Activated CD4-positive, alpha-beta T cell treated with anti-CD3 and anti-CD28 coated beads for 24 hours (primary cell): ENCODE measurements around the gene IL20.

Source experiments
- DNase-seq, 2 donors: peaks; one replicate each; pipeline ENCODE4 v3.0.0-alpha.2; 2020; ENCODE audit warnings: low read depth in 2 of 2

The IL20 gene

DNA sequence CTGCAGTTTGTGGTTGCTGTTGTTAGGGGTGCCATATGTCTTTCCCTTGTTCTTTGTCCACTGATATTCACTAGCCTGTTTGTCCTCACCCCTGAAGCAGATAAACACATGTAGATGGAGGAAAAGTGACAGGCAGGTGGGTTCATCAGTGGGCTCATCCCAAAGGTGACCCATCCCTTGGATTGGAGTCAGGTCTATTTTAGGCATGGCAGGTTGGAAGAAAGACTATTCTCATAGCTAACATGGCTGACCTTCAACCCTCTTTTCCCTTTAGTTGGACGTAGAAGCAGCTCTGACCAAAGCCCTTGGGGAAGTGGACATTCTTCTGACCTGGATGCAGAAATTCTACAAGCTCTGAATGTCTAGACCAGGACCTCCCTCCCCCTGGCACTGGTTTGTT is 37.3 kb downstream of the IL20 start:
- no peak for DNase-seq

DNA sequence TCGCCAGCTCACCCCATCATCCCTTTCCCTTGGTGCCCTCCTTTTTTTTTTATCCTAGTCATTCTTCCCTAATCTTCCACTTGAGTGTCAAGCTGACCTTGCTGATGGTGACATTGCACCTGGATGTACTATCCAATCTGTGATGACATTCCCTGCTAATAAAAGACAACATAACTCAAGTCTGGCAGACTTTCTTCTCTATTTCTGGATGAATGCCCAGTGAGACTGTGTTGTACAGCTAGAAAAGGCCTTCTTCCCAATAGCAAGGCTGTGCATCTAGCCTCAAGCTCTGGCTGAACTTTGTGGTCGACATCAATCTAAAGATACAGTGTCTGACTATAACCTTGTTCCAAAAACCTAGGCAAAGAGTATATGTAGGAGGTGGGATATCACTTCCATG is 38.3 kb downstream of the IL20 start:
- no peak for DNase-seq

DNA sequence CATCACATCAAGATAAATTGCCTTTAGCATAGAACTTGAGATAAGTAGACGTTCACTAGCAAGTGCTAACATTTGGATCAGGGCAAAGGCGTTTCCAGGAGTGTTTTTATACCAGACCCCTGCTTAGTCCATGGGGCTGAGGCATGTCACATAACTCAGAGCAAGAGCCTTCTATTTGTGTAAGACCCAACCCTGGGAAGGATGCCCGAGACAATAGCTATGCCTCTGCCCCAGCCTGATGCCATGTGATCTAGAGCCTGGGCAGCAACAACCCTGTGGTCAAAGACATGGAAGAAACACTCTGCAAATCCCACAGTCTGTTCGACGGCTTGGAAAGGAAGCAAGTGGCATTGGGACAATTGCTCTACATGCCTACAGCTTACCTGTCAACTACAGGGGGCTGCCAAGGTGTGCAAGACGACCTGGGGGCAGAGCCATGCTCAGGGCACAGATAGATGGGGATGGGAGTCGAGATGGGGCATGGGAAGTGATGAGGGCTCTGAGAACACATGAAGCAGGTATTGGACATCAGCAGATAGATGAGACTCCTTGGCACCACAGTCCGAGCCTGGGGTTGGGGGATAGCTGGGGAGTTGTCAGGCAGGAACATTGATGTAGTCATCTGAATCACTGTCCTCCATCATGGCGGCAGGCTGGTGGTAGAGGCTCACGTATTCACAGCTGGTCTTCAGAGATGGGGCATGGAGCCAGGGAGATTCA is 39.2 kb downstream of the IL20 start:
- no peak for DNase-seq

DNA sequence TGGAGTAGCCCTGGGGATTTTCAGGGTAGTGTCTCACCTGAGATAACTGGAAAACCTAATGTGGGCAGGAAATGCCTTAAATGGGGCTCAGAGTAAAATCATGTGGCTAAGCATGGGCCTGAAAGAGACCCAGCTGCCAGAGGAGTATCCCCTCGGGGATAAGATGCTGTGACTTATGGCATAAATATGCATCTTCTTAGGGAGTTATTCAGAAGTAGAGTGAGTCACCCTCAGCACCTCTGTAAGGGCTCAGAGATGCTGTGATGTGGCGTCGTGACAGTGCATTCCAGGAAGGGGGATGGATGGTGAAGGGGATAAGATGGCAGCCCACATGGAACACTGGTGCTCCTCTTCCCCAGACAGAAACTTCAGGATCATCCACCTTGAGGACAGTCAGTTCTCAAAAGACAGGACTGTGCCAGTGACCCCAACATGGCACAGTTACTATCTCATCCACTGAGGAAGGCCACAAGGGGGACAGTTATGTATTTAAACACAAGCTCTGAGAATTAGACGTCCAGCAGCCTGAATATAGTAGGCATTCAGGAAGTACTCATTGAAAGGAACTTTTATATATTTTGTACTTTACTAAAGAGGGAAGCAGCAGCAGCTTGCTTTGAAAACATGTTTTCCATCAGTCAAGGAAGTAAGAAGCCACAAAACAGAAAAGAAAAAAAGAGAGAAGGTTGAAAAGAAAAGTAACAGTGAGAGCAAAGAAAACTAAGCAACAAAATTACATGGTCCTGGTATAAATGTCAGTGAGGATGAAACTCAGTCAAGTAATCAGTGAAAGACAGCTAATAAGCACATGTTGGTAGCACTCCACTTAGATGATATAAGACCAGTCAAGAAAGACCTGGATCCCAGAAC is 40.1 kb downstream of the IL20 start:
- no peak for DNase-seq

DNA sequence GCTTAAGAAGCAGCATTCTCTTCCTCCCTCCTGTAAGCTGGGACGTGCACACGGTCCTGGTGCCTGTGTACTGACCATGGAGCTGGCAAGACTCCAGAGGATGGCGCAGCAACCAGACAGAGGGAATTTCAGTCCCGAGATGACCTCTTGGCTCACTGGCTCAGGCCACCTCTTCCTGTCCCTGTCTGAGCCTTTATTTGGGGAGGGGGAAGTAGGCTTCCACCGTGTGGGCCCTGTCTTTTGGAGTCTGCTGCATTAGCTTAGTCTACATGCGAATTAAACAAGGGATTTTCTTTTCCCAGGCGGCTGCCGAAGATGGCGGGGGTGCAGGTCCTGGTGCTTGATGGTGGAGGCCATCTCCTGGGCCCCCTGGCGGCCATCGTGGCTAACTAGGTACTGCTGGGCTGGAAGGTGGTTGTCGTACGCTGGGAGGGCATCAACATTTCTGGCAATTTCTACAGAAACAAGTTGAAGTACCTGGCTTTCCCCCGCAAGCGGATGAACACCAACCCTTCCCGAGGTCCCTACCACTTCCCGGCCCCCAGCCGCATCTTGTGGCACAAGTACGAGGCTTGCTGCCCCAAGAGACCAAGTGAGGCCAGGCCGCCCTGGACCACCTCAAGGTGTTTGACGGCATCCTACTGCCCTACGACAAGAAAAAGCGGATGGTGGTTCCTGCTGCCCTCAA is 42.0 kb downstream of the IL20 start:
- DNase-seq: no peak

DNA sequence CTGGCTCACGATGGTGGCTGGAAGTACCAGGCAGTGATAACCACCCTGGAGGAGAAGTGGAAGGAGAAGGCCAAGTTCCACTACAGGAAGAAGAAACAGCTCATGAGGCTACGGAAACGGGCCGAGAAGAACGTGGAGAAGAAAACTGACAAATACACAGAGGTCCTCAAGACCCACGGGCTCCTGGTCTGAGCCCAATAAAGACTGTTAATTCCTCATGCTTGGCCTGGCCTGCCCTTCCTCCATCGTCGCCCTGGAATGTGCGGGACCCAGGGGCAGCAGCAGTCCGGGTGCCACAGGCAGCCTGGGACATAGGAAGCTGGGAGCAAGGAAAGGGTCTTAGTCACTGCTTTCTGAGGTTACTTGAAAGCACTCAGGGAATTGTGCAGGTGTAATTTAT is 42.6 kb downstream of the IL20 start:
- DNase-seq: no peak

DNA sequence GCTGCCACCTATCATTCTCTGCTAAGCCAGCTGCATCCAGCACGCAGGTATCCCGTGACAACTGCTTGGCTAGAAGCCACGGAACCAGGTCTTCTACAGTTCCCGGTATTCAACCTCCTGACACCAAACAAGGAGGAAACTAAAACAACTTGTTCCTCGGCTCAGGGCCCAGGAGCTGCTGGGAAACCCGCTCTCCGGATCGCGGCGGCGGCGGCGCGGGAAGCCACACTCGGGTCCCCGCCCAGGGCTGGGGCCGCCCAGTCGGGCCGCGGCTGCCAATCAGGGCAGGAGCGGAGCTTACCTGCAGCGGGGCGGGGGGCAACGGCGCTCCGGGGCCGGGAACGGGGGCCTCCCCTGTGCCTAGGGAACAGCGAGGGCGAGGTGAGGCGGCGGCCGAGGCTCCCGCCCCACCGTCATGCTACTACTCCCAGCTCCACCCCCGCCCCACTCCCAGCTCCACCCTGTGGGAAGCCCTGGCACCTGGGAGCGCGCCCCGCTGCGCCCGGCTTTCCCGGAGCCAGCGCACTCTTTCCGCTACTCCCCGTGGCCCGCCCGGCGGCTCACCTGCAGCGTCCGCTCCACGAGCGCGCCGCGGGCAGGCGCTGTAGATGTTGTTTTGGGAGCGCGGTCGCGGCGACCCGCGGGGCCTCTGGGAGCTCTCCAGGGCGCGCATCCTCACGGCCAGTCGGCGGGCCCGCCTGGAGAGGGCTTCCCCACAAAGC is 43.9 kb downstream of the IL20 start:
- no peak for DNase-seq

DNA sequence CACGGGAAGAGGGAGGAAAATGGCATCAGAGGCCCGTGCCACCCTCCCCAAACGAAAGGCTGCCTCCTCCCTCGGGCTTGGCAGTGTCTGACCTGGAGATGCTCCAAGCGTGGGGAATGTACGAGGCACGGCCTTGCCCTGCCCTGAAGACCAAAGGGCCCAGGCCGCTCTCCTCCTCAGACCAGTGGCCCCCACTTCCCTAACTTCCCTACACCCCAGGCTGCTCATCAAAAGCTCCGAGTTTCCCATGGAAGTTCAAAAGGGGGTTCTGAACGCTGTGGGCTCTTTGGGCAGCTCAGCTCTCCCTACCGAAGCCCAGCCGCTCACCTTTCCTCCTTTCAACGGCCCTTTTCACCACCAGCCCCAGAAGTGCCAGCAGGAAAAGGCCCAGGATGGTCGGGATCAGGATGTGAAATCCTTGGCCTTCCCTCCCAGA is 44.5 kb downstream of the IL20 start:
- no peak for DNase-seq

DNA sequence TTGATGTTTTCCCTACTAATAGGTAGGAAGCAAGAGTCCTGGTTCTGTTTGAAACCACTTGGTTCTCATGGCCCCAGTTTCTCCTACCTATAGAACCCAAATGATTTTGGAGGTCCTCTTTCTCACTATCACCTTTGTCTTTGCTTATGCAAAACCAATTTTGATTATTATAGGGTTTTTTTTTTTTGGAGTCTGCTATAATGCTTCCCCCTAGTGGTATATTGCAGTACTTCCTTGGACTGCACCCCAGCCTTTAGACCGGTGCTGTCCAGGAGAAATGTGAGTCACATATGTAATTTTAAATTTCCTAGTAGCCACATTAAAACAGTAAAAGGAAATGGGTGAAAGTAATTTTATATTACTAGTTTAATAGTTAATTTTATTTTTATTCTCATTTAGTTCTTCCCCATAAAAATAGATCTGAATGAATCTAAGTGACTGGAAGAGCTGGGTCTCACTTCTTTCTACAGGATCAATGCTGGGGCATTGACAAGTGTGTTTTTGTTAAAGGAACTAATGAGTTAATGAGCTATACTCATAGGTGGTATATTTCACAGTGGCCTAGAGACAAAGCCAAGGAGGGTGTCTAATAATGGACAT is 45.7 kb downstream of the IL20 start:
- DNase-seq: no peak

DNA sequence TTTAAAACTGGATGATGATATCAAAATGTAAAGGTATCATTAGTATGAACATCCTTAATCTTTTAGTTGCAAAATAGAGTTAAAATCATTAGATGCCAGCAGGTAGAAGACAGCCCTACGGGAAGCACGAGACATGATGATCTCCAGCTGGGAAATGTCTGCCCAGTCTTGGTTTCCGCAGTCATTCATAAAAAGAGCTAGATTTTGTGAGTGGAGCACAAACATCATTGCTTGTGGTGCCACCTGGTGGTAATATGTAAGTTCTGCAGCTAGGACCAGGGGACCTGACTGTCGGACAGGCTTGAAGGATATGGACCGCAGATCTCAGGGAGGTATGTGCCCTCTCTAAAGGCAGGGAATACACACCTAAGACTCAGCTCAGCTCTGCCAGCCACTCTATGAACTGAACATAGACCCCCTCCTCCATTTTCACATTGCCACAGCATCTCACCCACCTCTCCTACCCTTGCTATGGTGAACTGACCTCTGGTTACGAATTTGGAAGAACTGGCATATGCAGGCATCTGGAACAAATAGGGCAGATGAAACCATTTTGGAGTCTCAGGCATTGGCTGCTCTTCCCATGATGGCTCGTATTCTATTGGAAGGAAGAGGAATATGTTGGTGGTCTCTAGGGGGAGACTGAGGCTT is 47.1 kb downstream of the IL20 start:
- peak in 1 of 2 donors; percentile 45 for DNase-seq

DNA sequence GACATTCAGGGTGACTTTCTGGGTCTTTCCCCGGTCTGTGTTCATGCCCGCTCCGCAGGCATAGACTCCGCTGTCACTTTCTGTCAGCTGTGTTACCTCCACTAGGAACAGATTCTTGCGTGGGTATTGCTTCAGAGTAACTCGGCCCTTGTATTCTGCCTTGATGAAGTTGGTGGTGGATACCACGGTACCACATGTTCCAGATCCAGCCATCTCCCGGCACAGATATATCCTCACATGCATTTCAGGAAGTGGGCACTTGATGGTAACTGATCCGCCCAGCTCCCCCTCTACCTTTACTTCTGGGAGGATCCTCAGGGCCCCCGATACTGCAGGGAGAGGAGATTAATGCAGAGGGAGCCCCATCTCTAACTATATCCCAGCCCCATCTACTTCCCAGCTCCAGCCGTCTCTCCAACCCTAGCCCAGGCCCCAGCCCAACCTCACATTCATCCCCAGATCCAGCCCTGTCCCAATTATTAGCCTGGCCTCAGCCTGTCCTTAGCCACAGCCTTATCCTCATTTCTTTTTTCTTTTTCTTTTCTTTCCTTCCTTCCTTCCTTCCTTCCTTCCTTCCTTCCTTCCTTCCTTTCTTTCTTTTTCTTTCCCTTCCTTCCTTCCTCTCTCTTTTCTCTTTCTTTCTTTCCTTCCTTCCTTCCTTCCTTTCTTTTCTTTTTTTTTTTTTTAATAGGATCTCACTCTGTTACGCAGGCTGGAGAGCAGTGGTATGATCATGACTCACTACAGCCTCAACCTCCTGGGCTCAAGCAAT is 48.5 kb downstream of the IL20 start:
- DNase-seq: no peak

DNA sequence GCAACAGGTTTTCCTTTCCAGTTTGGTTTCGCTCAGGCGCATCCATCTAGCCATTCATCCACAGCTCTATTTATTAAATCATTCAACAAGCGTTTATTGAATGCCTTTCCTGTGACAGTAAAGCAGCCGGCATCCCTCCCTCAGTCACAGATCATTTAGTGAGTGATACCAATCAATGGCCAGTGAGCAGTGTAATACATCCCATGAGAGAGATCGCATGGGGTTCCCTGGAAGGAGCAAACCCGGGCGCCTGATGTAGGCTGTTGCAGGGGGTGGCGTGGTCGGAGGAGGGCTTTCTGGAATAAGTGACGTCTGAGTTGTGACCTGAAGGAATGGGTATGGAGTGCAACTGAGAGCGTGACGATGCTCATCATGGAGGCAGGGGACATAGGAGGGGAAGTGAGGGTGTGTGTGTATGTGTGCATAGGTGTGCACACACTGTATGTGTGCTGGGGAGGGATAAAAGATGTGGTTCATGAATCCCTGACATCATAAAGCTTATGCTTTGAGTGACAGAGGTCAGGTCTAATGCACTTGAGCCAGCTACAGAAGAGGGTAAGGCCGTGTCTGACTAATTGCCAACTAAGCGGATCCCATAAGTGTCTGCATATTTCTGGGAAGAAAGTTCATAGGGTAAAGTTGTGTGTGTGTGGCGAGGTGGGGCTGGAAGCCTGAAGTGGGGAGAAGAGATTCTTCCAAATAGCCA is 49.8 kb downstream of the IL20 start:
- no peak for DNase-seq

DNA sequence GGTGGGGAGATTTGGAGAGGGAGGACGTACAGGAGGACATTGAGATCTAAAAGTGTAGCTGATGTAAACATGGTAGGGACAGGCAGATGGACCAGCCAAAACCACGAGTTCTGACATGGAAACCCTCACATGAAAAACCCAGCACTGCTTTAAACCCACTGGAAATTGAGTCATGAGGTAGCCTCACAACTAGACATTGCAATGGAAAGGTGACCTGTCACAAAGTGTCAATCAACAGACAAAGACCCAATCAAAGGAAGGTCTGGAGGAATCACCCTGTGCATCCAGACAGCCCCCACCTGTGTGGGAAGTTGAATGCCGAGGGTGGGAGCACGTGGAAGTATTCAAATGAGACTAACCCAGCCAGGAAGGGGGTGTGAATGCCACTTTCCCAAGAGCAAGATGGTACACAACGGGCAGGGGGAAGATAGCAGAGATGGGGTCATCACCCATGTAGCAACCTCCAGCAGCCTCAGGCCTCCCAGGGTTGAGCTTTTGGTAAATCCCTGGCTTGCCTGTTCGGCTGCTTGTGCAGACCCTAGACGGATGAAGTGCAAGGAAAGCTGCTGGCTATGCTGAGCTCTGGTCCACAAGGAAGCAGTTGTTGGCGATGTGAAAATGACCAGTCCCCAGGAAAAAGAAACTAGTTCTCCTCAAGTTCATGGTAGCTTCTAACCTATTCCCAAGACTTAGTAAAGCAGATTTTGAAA is 50.7 kb downstream of the IL20 start:
- no peak for DNase-seq

DNA sequence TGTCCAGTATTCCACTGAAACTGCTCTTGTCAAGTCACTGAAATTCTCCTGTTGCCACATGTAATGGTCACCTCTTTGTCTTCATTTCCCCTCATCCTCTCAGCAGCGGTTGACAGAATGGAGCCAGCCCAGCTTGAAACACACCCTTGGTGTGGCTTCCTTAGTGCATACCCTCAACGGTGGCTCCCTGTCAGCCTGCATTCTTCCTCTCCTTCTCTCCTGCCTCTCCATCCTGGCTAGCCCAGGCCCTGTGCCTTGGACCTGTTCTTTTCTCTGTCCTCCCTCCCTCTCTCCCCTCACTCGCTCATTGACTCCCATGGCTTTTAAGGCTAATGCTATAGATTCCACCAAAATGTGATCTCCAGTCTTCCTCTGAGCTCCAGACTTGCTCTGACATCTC is 52.7 kb downstream of the IL20 start:
- DNase-seq: no peak
